DND-41 (cell line): Measurements from ENCODE around the gene PTCHD1.

Source experiments
- ATAC-seq: fragments of 200-7000 bp; cut with Tn5 transposase; 3 replicates; pipeline ENCODE4 v1.9.1; 2021; ENCODE audit warnings: low read depth; ENCODE audit not compliant: insufficient read depth
- DNase-seq: peaks from one replicate; pipeline ENCODE4 v3.0.0-alpha.2; 2020
- H2AFZ ChIP-seq: 2 replicates; pipeline ENCODE4 v1.6.0; 2012; ENCODE audit warnings: low read depth, low read length
- H3K27ac ChIP-seq: 2 replicates; pipeline ENCODE4 v1.5.1; 2012; ENCODE audit warnings: low read length, inconsistent platforms
- H3K27me3 ChIP-seq: fragments of 200-600 bp; sonication (generic); 2 replicates; pipeline ENCODE4 v1.6.0; 2012; ENCODE audit warnings: low read length, mild to moderate bottlenecking, inconsistent platforms; ENCODE audit not compliant: insufficient read depth, poor library complexity
- H3K36me3 ChIP-seq: 2 replicates; pipeline ENCODE4 v1.5.1; 2012; ENCODE audit warnings: low read length, inconsistent platforms; ENCODE audit not compliant: insufficient read depth
- H3K4me1 ChIP-seq: 2 replicates; pipeline ENCODE4 v1.5.1; 2012; ENCODE audit warnings: mild to moderate bottlenecking, low read length; ENCODE audit not compliant: insufficient read depth
- H3K4me2 ChIP-seq: 2 replicates; pipeline ENCODE4 v1.6.0; 2012; ENCODE audit warnings: mild to moderate bottlenecking, moderate library complexity, low read length, inconsistent platforms; ENCODE audit not compliant: insufficient read depth
- H3K4me3 ChIP-seq, 2 experiments: fragments of 200-600 bp in 1 of 2; shearing (Covaris generic) in 1 of 2; 2 replicates each; pipeline ENCODE4 v1.5.1; 2012 to 2016; ENCODE audit warnings: inconsistent platforms in 2 of 2, low read length in 2 of 2, mild to moderate bottlenecking in 2 of 2, low read depth in 1 of 2, moderate library complexity in 1 of 2
- H3K79me2 ChIP-seq: 2 replicates; pipeline ENCODE4 v1.6.0; 2012; ENCODE audit warnings: low read length, inconsistent platforms; ENCODE audit not compliant: insufficient read depth
- H3K9ac ChIP-seq: 2 replicates; pipeline ENCODE4 v1.6.0; 2012; ENCODE audit warnings: low read depth, mild to moderate bottlenecking, inconsistent platforms, low read length, moderate library complexity
- H3K9me3 ChIP-seq: 2 replicates; pipeline ENCODE4 v1.5.1; 2012; ENCODE audit warnings: low read length, moderate library complexity, mild to moderate bottlenecking, inconsistent platforms; ENCODE audit not compliant: insufficient read depth, severe bottlenecking
- H4K20me1 ChIP-seq: 2 replicates; pipeline ENCODE4 v1.6.0; 2012; ENCODE audit warnings: low read length; ENCODE audit not compliant: insufficient read depth
- CTCF ChIP-seq: IDR thresholded peaks from 2 replicates; pipeline ENCODE4 v1.5.1; 2012; ENCODE audit warnings: borderline replicate concordance, low read length, moderate library complexity, mild to moderate bottlenecking; ENCODE audit not compliant: poor library complexity, severe bottlenecking; ENCODE audit errors: extremely low read depth
- EZH2 ChIP-seq: IDR thresholded peaks from 3 replicates; pipeline ENCODE4 v1.6.1; 2012; ENCODE audit warnings: borderline replicate concordance, low read depth, mild to moderate bottlenecking, moderate library complexity, low read length, inconsistent platforms; ENCODE audit not compliant: severe bottlenecking

The PTCHD1 gene

GRCh38 chrX:23382572-23382971 is 47.9 kb downstream of the PTCHD1 start:
- no peaks in the 10 kb centered on the region for H4K20me1 ChIP-seq
- no peak overlapping the region for H3K27ac ChIP-seq
- H3K36me3 ChIP-seq: no peaks in the 10 kb centered on the region
- ATAC-seq (no peak), DNase-seq (no peak)
- no peak overlapping the region for H3K4me2 ChIP-seq
- no peak overlapping the region for H3K9ac ChIP-seq
- no peak overlapping the region for H3K4me3 ChIP-seq
- no peak overlapping the region for H2AFZ ChIP-seq
- TF ChIP-seq CTCF: no peak
- TF ChIP-seq EZH2: no peak
- H3K9me3 ChIP-seq: no peaks in the 10 kb centered on the region
- H3K27me3 ChIP-seq: peaks cover 6% of the 10 kb centered on the region
- no peaks in the 10 kb centered on the region for H3K79me2 ChIP-seq
- no peaks in the 10 kb centered on the region for H3K4me1 ChIP-seq

GRCh38 chrX:23383411-23383810 is 48.8 kb downstream of the PTCHD1 start:
- H3K27ac ChIP-seq: no peak overlapping the region
- TF ChIP-seq CTCF (no peak), EZH2 (no peak)
- H2AFZ ChIP-seq: no peak overlapping the region
- no peak for ATAC-seq
- H3K27me3 ChIP-seq: peaks cover 6% of the 10 kb centered on the region
- no peaks in the 10 kb centered on the region for H3K36me3 ChIP-seq
- no peak overlapping the region for H3K4me3 ChIP-seq
- no peak overlapping the region for H3K9ac ChIP-seq
- no peaks in the 10 kb centered on the region for H3K4me1 ChIP-seq
- no peaks in the 10 kb centered on the region for H4K20me1 ChIP-seq
- no peaks in the 10 kb centered on the region for H3K79me2 ChIP-seq
- H3K4me2 ChIP-seq: no peak overlapping the region
- no peaks in the 10 kb centered on the region for H3K9me3 ChIP-seq
- DNase-seq: no peak

GRCh38 chrX:23385242-23385641 is 50.6 kb downstream of the PTCHD1 start:
- H2AFZ ChIP-seq: no peak overlapping the region
- ATAC-seq: no peak
- H3K4me3 ChIP-seq: no peak overlapping the region
- TF ChIP-seq CTCF (no peak), EZH2 (no peak)
- H3K27me3 ChIP-seq: peaks cover 6% of the 10 kb centered on the region
- H3K27ac ChIP-seq: no peak overlapping the region
- no peak for DNase-seq
- H3K4me1 ChIP-seq: no peaks in the 10 kb centered on the region
- H3K36me3 ChIP-seq: no peaks in the 10 kb centered on the region
- H3K4me2 ChIP-seq: no peak overlapping the region
- no peaks in the 10 kb centered on the region for H3K79me2 ChIP-seq
- H3K9ac ChIP-seq: no peak overlapping the region
- H4K20me1 ChIP-seq: no peaks in the 10 kb centered on the region
- no peaks in the 10 kb centered on the region for H3K9me3 ChIP-seq

GRCh38 chrX:23386260-23386659 is 51.6 kb downstream of the PTCHD1 start:
- no peaks in the 10 kb centered on the region for H3K79me2 ChIP-seq
- no peak overlapping the region for H3K9ac ChIP-seq
- no peak overlapping the region for H3K4me2 ChIP-seq
- no peaks in the 10 kb centered on the region for H4K20me1 ChIP-seq
- no peak overlapping the region for H3K27ac ChIP-seq
- H3K4me1 ChIP-seq: no peaks in the 10 kb centered on the region
- ATAC-seq: no peak
- no peak for DNase-seq
- H3K9me3 ChIP-seq: no peaks in the 10 kb centered on the region
- no peaks in the 10 kb centered on the region for H3K36me3 ChIP-seq
- no peak for TF ChIP-seq EZH2
- TF ChIP-seq CTCF: no peak
- no peak overlapping the region for H2AFZ ChIP-seq
- no peak overlapping the region for H3K4me3 ChIP-seq
- H3K27me3 ChIP-seq: peaks cover 6% of the 10 kb centered on the region
